ENCODE data around the gene PAK1. TPM values are rescaled to one million over a fixed set of nuclear protein-coding genes. Genes with fewer than 3 reads are reported as not detected.
A peak's percentile ranks its signal among the peaks of the same experiment; 100 is the strongest.
"Not testable (repeated sequence)": the region's sequence is repeated elsewhere in the genome, so short reads cannot be mapped to it uniquely, and the experiment has no call there.

The PAK1 gene
- total RNA-seq, 2 donors from 2014 or later = 13.1 to 16.7 TPM

DNA sequence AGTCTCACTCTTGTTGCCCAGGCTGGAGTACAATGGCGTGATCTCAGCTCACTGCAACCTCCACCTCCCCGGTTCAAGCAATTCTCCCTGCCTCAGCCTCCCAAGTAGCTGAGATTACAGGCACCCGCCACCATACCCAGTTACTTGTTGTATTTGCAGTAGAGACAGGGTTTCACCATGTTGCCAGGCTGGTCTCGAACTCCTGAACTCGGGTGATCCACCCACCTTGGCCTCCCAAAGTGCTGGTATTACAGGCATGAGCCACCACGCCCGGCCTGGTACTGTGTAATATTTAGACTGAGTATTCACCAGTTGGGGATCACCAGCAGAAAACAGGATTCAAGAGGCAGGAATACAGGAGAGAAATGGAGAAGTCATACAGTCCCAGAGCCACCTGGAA is 90.5 kb downstream of the PAK1 start:
- peaks cover 14% of the 10 kb centered on the region for H3K36me3 Mint-ChIP-seq (ENCODE audit: low read depth)
- not testable (repeated sequence) for DNase-seq; H3K9me3 ChIP-seq (ENCODE audit: control insufficient read depth, low read length, poor library complexity, severe bottlenecking); ATAC-seq; H3K27me3 Mint-ChIP-seq; H3K4me3 Mint-ChIP-seq; H3K4me1 Mint-ChIP-seq; H3K27ac Mint-ChIP-seq

DNA sequence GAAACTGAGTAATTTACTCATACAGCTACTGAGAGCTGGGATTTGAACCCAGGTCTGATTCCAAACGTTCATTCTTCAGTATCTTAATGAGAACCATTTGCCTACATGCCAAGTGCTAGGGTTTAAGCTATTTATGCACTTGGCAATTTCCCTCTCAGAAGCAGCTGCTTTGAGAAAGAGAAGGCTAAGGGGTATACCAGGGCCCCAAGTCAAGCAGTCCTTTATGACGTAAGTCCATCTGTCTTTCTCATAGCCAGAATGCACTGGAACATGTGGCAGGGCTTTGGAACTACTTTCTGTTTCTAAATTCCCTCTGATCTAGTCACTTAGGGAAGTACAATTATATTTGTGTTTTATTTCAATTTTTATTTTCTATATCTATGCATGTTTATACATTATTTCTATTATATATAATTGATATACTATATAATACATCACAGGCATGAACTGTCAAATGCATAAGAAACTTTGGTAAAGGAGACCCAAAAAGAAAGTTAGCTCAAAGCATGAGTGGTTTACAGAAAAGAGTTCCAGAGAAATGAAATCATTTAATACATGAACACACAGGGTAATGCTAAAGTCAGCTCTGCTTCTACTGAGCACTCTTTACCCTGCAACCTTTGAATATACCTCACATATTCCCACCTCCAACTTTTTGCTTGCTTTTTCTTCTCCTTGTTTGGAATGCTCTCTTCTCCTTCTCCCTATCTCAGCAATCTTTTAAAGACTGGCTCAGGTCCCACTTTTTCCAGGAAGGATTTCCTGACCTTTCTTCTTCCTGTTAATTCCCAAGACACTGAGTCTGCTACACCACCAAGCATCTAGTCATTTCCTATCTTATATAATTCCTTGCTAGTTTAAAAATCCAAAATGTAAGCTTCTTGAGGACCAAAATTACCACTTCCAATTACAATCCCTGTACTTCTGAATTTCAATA is 91.9 kb downstream of the PAK1 start:
- Mint-ChIP-seq H3K27me3 (no peaks in the 10 kb centered on the region), H3K36me3 (ENCODE audit: low read depth) (peaks cover 14% of the 10 kb centered on the region), H3K4me1 (peaks cover 2% of the 10 kb centered on the region), H3K27ac (peak overlapping the region; percentile 39), H3K4me3 (no peak overlapping the region)
- DNase-seq = no peak
- ATAC-seq = no peak
- no peaks in the 10 kb centered on the region for H3K9me3 ChIP-seq (ENCODE audit: control insufficient read depth, low read length, poor library complexity, severe bottlenecking)

DNA sequence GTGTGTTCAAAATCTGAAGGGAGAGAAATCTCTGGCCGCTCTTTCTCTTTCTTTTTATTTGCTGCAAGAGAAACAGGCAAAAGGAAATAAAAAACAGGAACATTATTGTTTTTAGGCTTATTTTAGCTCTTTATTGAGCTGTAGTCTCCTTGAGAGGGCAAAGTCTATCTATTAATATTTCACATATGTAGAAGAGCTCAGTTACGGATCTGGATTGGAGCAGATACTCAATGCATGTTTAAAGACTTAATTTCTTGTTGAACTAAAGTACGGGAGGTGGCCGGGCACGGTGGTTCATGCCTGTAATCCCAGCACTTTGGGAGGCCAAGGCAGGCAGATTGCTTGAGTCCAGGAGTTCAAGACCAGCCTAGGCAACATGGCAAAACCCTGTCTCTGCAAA is 94.0 kb downstream of the PAK1 start:
- no peak for DNase-seq
- H3K4me3 Mint-ChIP-seq = no peak overlapping the region
- peaks cover 2% of the 10 kb centered on the region for H3K4me1 Mint-ChIP-seq
- no peaks in the 10 kb centered on the region for H3K27me3 Mint-ChIP-seq
- peaks cover 14% of the 10 kb centered on the region for H3K36me3 Mint-ChIP-seq (ENCODE audit: low read depth)
- H3K9me3 ChIP-seq (ENCODE audit: control insufficient read depth, low read length, poor library complexity, severe bottlenecking) = no peaks in the 10 kb centered on the region
- peak overlapping the region; percentile 16 for H3K27ac Mint-ChIP-seq
- ATAC-seq = no peak

DNA sequence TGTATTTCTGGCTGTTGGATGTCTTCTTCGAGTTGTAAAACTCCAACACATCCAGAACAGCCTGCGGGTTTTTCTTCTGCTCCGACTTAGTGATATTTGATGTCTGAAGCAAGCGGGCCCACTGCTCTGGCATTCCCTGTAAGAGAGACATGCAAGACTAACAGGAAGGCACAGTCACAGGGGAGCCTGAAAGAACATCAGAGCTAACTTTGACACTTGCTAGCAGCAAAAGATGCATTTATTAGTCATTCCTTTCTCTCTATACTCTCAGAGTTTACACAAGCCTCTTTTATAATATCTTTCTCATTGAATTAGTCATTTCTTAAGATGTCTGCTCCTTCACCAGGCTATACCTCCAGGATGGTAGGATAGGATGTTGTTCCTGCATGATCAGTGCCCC is 94.6 kb downstream of the PAK1 start:
- Mint-ChIP-seq H3K4me3 (no peak overlapping the region), H3K36me3 (ENCODE audit: low read depth) (peaks cover 12% of the 10 kb centered on the region), H3K27me3 (no peaks in the 10 kb centered on the region), H3K27ac (no peak overlapping the region), H3K4me1 (no peaks in the 10 kb centered on the region)
- ATAC-seq = no peak
- no peaks in the 10 kb centered on the region for H3K9me3 ChIP-seq (ENCODE audit: control insufficient read depth, low read length, poor library complexity, severe bottlenecking)
- no peak for DNase-seq

DNA sequence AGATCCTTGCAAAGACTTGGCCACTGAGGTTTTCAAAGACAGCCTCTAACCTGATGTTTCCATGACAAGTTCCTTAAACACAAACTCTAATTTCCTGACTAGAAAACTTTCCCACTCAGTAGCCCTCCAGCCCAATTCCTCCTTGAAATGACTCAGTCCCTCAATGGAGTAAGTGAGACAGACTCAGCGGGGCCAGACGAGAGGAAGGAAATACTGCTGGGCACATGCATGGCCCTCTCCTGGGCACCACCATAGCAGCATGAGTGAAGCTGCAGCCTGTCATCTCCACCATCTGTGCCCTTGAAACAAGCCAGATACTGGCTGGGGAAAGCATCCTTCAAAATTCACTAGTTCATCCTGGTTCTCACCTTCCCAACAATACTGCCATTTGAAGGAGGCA is 96.2 kb downstream of the PAK1 start:
- Mint-ChIP-seq H3K27me3 (no peaks in the 10 kb centered on the region), H3K36me3 (ENCODE audit: low read depth) (peaks cover 6% of the 10 kb centered on the region), H3K27ac (no peak overlapping the region), H3K4me3 (no peak overlapping the region), H3K4me1 (no peaks in the 10 kb centered on the region)
- H3K9me3 ChIP-seq (ENCODE audit: control insufficient read depth, low read length, poor library complexity, severe bottlenecking) = no peaks in the 10 kb centered on the region
- ATAC-seq (no peak), DNase-seq (no peak)

DNA sequence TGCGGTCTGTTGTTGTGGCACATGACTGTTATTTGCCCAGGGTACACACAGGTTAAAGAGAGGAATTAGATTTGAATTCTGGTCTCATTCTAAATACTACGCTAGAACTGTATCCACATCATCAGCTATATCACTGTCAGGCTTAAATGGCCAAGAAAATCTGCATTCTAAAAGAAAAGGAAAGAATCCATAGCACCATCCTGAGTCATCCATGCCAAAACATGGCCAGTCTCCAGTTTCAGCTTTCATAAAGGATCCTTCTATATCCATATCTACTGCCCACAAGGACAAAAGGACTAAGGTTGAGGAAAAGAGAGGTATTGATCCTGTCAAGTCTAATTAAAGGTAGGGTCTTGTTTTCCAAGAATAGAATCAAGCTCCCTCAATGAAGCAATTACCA is 98.8 kb downstream of the PAK1 start:
- Mint-ChIP-seq H3K27me3 (no peaks in the 10 kb centered on the region), H3K27ac (no peak overlapping the region), H3K36me3 (ENCODE audit: low read depth) (peaks cover 10% of the 10 kb centered on the region), H3K4me3 (no peak overlapping the region), H3K4me1 (peaks cover 3% of the 10 kb centered on the region)
- ATAC-seq (no peak), DNase-seq (no peak)
- H3K9me3 ChIP-seq (ENCODE audit: control insufficient read depth, low read length, poor library complexity, severe bottlenecking) = no peaks in the 10 kb centered on the region

DNA sequence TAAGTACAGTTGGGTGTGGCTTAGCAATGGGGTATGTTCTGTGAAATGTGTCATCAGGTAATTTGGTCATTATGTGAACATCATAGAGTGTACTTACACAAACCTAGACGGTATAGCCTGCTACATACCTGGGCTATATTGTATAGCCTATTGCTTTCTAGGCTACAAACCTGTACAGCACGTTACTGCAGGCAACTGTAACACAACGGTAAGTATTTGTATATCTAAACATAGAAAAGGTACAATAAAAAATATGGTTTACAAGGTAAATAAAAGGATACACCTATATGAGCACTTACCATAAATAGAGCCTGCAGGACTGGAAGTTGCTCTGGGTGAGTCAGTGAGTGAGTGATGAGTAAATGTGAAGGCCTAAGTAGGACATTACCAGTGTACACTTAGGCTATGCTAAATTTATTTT is 99.3 kb downstream of the PAK1 start:
- no peak overlapping the region for H3K4me3 Mint-ChIP-seq
- peaks cover 10% of the 10 kb centered on the region for H3K36me3 Mint-ChIP-seq (ENCODE audit: low read depth)
- H3K4me1 Mint-ChIP-seq = peaks cover 6% of the 10 kb centered on the region
- H3K27ac Mint-ChIP-seq = no peak overlapping the region
- H3K9me3 ChIP-seq (ENCODE audit: control insufficient read depth, low read length, poor library complexity, severe bottlenecking) = no peaks in the 10 kb centered on the region
- H3K27me3 Mint-ChIP-seq = no peaks in the 10 kb centered on the region
- DNase-seq (no peak), ATAC-seq (no peak)

DNA sequence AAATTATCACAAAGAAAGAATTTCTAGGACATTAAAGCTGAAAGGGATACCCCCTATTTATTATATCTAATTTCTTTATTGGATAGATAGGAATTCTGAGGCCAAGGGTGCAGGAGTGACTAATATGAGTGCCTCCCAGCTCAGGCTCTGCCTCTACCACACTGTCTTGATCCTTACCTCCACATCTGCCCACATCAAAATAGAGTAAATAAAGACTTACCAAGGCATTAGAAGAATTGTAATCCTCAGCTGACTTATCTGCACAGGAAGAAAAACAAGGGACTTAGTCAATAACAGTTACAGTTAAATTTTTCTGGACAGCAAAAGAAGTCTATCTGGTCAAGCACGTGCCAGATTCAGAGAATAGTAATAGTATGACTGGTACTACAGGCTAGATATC is 99.8 kb downstream of the PAK1 start:
- H3K36me3 Mint-ChIP-seq (ENCODE audit: low read depth) = peaks cover 6% of the 10 kb centered on the region

DNA sequence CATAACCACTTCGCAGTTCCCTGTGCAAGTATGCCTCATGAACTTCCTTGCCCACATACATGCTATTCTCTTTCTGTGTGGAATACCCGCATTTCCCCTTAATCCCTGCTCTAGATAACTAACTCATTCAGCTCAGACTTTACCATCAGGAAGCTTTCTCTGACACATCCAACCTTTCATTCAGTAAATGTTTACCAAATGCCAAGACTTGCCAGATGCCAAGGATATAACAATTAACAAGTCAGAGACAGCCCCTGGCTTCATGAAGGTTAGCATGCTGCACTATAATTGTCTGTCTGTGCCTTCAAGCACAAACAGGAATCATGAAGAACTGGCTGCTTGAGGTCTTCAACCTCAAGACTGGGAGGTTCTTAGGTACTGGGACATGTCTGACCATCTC is 101.2 kb downstream of the PAK1 start:
- DNase-seq = no peak
- H3K27me3 Mint-ChIP-seq = no peaks in the 10 kb centered on the region
- peaks cover 6% of the 10 kb centered on the region for H3K4me1 Mint-ChIP-seq
- no peak overlapping the region for H3K27ac Mint-ChIP-seq
- peaks cover 4% of the 10 kb centered on the region for H3K36me3 Mint-ChIP-seq (ENCODE audit: low read depth)
- no peak overlapping the region for H3K4me3 Mint-ChIP-seq
- ATAC-seq = no peak
- H3K9me3 ChIP-seq (ENCODE audit: control insufficient read depth, low read length, poor library complexity, severe bottlenecking) = no peaks in the 10 kb centered on the region

More for the DNA sequence above, 99.8 kb downstream of the PAK1 start:
- Mint-ChIP-seq H3K27me3 (no peaks in the 10 kb centered on the region), H3K4me3 (no peak overlapping the region), H3K27ac (no peak overlapping the region), H3K4me1 (peaks cover 6% of the 10 kb centered on the region)
- DNase-seq (no peak), ATAC-seq (no peak)
- no peaks in the 10 kb centered on the region for H3K9me3 ChIP-seq (ENCODE audit: control insufficient read depth, low read length, poor library complexity, severe bottlenecking)

DNA sequence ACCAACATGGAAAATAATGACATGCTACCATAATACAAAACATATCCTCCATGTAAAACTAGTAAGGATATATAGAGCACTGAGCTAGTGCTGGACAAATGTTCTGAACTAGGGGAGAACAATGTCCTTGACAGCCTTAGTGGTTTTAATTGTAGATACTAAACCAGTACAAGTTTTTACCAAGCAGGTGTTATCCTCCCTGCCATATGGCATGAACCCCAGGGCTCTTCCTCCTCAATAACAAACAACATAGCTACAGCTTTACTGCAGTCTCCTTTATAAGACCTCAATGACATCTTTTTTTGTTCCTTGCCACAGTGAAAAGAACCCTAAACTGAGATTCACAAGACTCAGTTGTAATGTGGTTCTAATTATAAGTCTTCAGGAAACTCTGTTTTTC is 102.2 kb downstream of the PAK1 start:
- Mint-ChIP-seq H3K4me1 (peaks cover 6% of the 10 kb centered on the region), H3K27me3 (no peaks in the 10 kb centered on the region), H3K36me3 (ENCODE audit: low read depth) (peaks cover 7% of the 10 kb centered on the region), H3K4me3 (no peak overlapping the region), H3K27ac (no peak overlapping the region)
- no peak for DNase-seq
- ATAC-seq = no peak
- no peaks in the 10 kb centered on the region for H3K9me3 ChIP-seq (ENCODE audit: control insufficient read depth, low read length, poor library complexity, severe bottlenecking)

DNA sequence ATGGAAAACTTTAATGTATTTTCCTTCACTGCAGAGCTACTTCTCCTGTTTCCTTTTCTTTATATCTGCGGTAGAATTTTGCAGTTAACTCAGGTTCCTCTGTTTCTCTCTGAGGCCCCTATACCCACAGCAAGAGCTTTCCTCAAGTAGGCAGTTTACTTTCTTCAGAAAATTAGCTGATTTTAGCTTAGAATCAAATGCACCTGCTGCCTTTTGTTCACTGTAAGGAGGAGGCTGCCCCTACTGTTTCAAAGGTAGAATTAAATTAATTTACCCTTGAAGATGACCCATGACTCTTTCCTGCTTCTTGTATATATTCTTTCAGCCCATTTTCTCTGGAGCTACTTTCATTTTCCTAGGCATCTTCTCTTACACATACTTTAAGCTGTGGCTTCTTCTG is 103.7 kb downstream of the PAK1 start:
- Mint-ChIP-seq H3K27me3 (no peaks in the 10 kb centered on the region), H3K4me1 (peaks cover 6% of the 10 kb centered on the region), H3K36me3 (ENCODE audit: low read depth) (peaks cover 7% of the 10 kb centered on the region), H3K4me3 (no peak overlapping the region), H3K27ac (no peak overlapping the region)
- ATAC-seq = no peak
- no peaks in the 10 kb centered on the region for H3K9me3 ChIP-seq (ENCODE audit: control insufficient read depth, low read length, poor library complexity, severe bottlenecking)
- no peak for DNase-seq

DNA sequence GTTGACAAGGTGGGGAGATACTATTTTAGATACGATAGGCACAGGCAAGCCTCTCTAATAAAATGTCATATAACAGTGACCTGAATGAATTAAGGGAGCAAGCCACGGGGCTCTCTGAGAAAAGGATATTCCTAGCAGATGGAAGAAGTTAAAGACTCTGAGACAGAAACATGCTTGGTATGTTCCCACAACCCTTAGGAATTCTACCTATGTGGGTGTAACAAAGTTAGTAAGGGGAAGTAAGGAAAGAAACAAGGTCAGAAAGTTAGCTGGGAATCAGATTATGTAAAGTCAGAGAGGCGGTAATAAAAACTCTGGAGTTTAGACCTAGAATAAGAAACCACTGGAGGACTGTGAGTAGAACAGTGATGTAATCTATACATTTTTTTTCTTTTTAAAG is 112.7 kb downstream of the PAK1 start:
- H3K4me1 Mint-ChIP-seq = peaks cover 5% of the 10 kb centered on the region
- DNase-seq (no peak), ATAC-seq (no peak)
- no peak overlapping the region for H3K4me3 Mint-ChIP-seq
- no peak overlapping the region for H3K27ac Mint-ChIP-seq
- no peaks in the 10 kb centered on the region for H3K9me3 ChIP-seq (ENCODE audit: control insufficient read depth, low read length, poor library complexity, severe bottlenecking)
- peaks cover 17% of the 10 kb centered on the region for H3K36me3 Mint-ChIP-seq (ENCODE audit: low read depth)
- no peaks in the 10 kb centered on the region for H3K27me3 Mint-ChIP-seq

DNA sequence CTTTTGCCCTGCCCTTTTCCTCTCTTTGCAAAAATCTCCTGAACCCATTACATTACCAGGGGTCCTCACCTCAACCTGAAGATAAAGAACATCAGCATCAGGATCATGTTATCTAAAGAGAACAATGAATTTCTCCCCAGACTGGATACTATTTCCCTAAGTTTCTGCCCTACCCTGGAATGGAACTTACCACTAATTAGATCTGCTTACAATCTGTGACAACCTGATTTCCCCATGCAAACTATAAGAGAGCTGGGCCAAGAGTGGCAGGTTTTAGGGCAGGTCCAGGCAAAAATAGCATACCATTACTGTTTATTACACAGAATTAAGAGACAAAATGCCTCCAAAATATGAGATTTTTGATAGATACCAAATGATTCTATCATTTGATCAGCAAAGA is 114.4 kb downstream of the PAK1 start:
- no peak overlapping the region for H3K4me3 Mint-ChIP-seq
- H3K27me3 Mint-ChIP-seq = no peaks in the 10 kb centered on the region
- no peak overlapping the region for H3K27ac Mint-ChIP-seq
- H3K9me3 ChIP-seq (ENCODE audit: control insufficient read depth, low read length, poor library complexity, severe bottlenecking) = no peaks in the 10 kb centered on the region
- H3K36me3 Mint-ChIP-seq (ENCODE audit: low read depth) = peaks cover 17% of the 10 kb centered on the region
- H3K4me1 Mint-ChIP-seq = peaks cover 5% of the 10 kb centered on the region
- no peak for ATAC-seq
- DNase-seq = no peak

DNA sequence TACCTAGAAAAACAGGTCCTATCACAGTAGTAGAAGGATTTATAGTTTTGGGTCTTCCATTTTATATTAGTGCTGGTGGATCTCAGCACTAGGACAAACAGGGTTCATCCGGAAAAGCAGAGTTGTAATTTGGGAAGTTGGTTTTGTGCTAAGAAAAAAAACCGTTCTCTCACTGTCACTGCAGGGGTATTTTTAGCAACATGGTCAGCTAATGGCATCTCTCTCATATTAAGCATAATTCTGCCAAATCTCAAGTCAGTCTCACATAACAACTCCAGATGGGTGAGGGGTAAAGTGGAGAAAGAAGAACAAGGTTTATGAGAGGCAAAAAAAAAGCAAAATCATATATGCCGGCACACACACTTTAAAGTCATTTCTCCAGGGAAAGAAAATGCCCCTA is 120.8 kb downstream of the PAK1 start:
- Mint-ChIP-seq H3K4me1 (no peaks in the 10 kb centered on the region), H3K27me3 (no peaks in the 10 kb centered on the region), H3K36me3 (ENCODE audit: low read depth) (peaks cover 7% of the 10 kb centered on the region), H3K4me3 (no peak overlapping the region), H3K27ac (no peak overlapping the region)
- no peak for ATAC-seq
- H3K9me3 ChIP-seq (ENCODE audit: control insufficient read depth, low read length, poor library complexity, severe bottlenecking) = no peaks in the 10 kb centered on the region
- DNase-seq = no peak

Measured in T-helper 17 cell (primary cell).